K562 (cell line): Measurements from ENCODE around the gene FOXO3. TPM values are rescaled to one million over a fixed set of nuclear protein-coding genes. Genes with fewer than 3 reads are reported as not detected.
A peak's percentile ranks its signal among the peaks of the same experiment; 100 is the strongest.

Experiments
- ATAC-seq: fragments of 200-7000 bp; cut with Tn5 transposase; 3 replicates; pipeline ENCODE4 v1.9.1; 2020; ENCODE audit warnings: moderate library complexity
- BruUV-seq: library from RNA; stranded (reverse); fragments of 400-500 nt; replicated peaks from 2 replicates; lab custom pipeline; 2021; lab: Mats Ljungman, UMichigan
- CTCF ChIA-PET: fragments of 300-600 bp; formaldehyde crosslinking; extraction: SDS; loops from one replicate; lab custom pipeline; 2021; ENCODE audit warnings: low intra/inter-chr PET ratio; lab: Yijun Ruan, JAX
- POLR2A ChIA-PET: fragments of 300-600, 350-650 bp; sonication (Branson Sonifier 250); formaldehyde crosslinking; extraction: SDS; loops from one replicate; lab custom pipeline; 2021; ENCODE audit warnings: antibody characterized with exemption, inconsistent platforms; lab: Yijun Ruan, JAX
- DNase-seq, 4 experiments: peaks; one replicate each; pipeline versions ENCODE4 v3.0.0 to v3.0.0-alpha.2; 2011 to 2018; ENCODE audit warnings: low spot score in 3 of 4, mixed read lengths in 3 of 4; ENCODE audit errors: extremely low read depth in 1 of 4
- FAIRE-seq: peaks from 2 replicates; lab custom pipeline; 2011; peaks lifted over from hg19 to GRCh38; lab: Jason Lieb, UNC
- H2AFZ ChIP-seq: 2 replicates; pipeline ENCODE4 v1.6.0; 2011; ENCODE audit warnings: low read depth, low read length, control low read depth, inconsistent platforms
- H3K27ac ChIP-seq: fragments of 200-600 bp; 3 replicates; pipeline ENCODE4 v1.8.0; 2011; ENCODE audit warnings: low read depth, mild to moderate bottlenecking, control low read depth, inconsistent platforms, low read length, moderate library complexity, mixed read lengths; ENCODE audit errors: extremely low read depth
- H3K27me3 ChIP-seq, 2 experiments: fragments of 300-600 bp in 1 of 2; 2 replicates in 1 of 2; 3 replicates in 1 of 2; pipeline versions ENCODE4 v1.6.0 to v1.8.0; 2011; ENCODE audit warnings: inconsistent platforms in 2 of 2, low read length in 2 of 2, mild to moderate bottlenecking in 1 of 2, mixed read lengths in 1 of 2, moderate library complexity in 1 of 2; ENCODE audit not compliant: control insufficient read depth in 2 of 2, insufficient read depth in 2 of 2
- H3K36me3 ChIP-seq: fragments of 300-600 bp; 3 replicates; pipeline ENCODE4 v1.8.0; 2011; ENCODE audit warnings: mild to moderate bottlenecking, low read length, inconsistent platforms; ENCODE audit not compliant: control insufficient read depth, insufficient read depth
- H3K4me1 ChIP-seq, 2 experiments: fragments of 200-600 bp in 1 of 2; replicated peaks in 1 of 2; 2 replicates in 1 of 2; 3 replicates in 1 of 2; pipeline versions ENCODE4 v1.5.1 to v1.8.0; 2011; ENCODE audit warnings: inconsistent platforms in 2 of 2, low read length in 2 of 2, mild to moderate bottlenecking in 1 of 2, mixed read lengths in 1 of 2, moderate library complexity in 1 of 2; ENCODE audit not compliant: control insufficient read depth in 2 of 2, insufficient read depth in 2 of 2
- H3K4me2 ChIP-seq: 2 replicates; pipeline ENCODE4 v1.6.1; 2011; ENCODE audit warnings: low read length, control low read depth, inconsistent platforms, mixed read lengths; ENCODE audit not compliant: insufficient read depth
- H3K4me3 ChIP-seq: fragments of 200-600 bp; sonication (generic), shearing (Covaris generic); 2 replicates; pipeline ENCODE4 v1.5.1; 2016; ENCODE audit warnings: control low read depth, inconsistent platforms
- H3K79me2 ChIP-seq: fragments of 200-600 bp; 3 replicates; pipeline ENCODE4 v1.8.0; 2011; ENCODE audit warnings: low read length, inconsistent platforms; ENCODE audit not compliant: control insufficient read depth, insufficient read depth
- H3K9ac ChIP-seq, 2 experiments: 2 replicates each; pipeline versions ENCODE4 v1.6.0 to v1.6.1; 2011; ENCODE audit warnings: low read depth in 2 of 2, low read length in 2 of 2, control low read depth in 1 of 2, inconsistent platforms in 1 of 2, mild to moderate bottlenecking in 1 of 2, mixed read lengths in 1 of 2; ENCODE audit not compliant: insufficient read depth in 1 of 2
- H3K9me1 ChIP-seq: one replicate; pipeline ENCODE4 v1.6.0; 2011; ENCODE audit warnings: inconsistent platforms, mild to moderate bottlenecking, low read length, moderate library complexity; ENCODE audit not compliant: control insufficient read depth, insufficient read depth
- H3K9me3 ChIP-seq: replicated peaks from 2 replicates; pipeline ENCODE4 v1.5.1; 2011; ENCODE audit warnings: low read depth, low read length, inconsistent platforms; ENCODE audit not compliant: control insufficient read depth, insufficient read depth
- H4K20me1 ChIP-seq: replicated peaks from 2 replicates; pipeline ENCODE4 v1.6.1; 2011; ENCODE audit warnings: low read length, inconsistent platforms, mixed read lengths; ENCODE audit not compliant: control insufficient read depth, insufficient read depth
- FOXK1 ChIP-seq: sonication (generic); formaldehyde crosslinking; IDR thresholded peaks from 2 replicates; pipeline ENCODE4 v1.8.0; 2022; ENCODE audit warnings: missing genetic modification reagents, mild to moderate bottlenecking, borderline replicate concordance
- KAT2B ChIP-seq: IDR thresholded peaks from one replicate; pipeline ENCODE4 v1.6.1; 2012; ENCODE audit warnings: low read depth, mild to moderate bottlenecking, control low read depth, inconsistent platforms, low read length, moderate library complexity
- SMAD2 ChIP-seq: fragments of 150-350 bp; IDR thresholded peaks from 2 replicates; pipeline ENCODE4 v1.6.1; 2014; ENCODE audit warnings: low read depth, mild to moderate bottlenecking, low read length
- ZFP30 ChIP-seq: fragments of 250-450 bp; sonication (Bioruptor Pico); IDR thresholded peaks from 2 replicates; pipeline ENCODE4 v1.8.0; 2022; ENCODE audit warnings: moderate library complexity, mild to moderate bottlenecking, inconsistent platforms, borderline replicate concordance
- ZFP36 ChIP-seq: fragments of 150-350 bp; IDR thresholded peaks from 2 replicates; pipeline ENCODE4 v1.6.1; 2018; ENCODE audit warnings: low read length, low read depth; ENCODE audit not compliant: partially characterized antibody
- WGBS: fragments of 100-300 bp; shearing (Covaris generic); methylation state at CpG from one replicate; pipeline ENCODE4 v1.1.6; 2016; ENCODE audit warnings: low coverage, mixed read lengths; ENCODE audit not compliant: insufficient coverage; ENCODE audit errors: missing lambda C conversion rate; 5-methylcytosine and 5-hydroxymethylcytosine counted together
- in situ Hi-C: fragments of 300-500 bp; cut with MboI; formaldehyde crosslinking; loops from 4 replicates; pipeline ENCODE4 v1.15.0; 2018; ENCODE audit warnings: inconsistent platforms, mixed read lengths
- intact Hi-C: fragments of 100-400 bp; cut with micrococcal nuclease; formaldehyde crosslinking; loops from 2 replicates; pipeline ENCODE4 v1.14.2; 2022
- polyA plus RNA-seq, 8 experiments: library from polyadenylated mRNA; depleted of rRNA in 4 of 8; stranded (reverse) in 5 of 8; unstranded in 3 of 8; fragments of >200 nt; fragmentation: Nextera tagmentation in 2 of 8; fragmentation: Illumina TruSeq in 1 of 8; extraction: Ambion mirVana in 2 of 8; extraction: Trizol in 1 of 8; gene quantifications; 2 replicates each; pipeline versions ENCODE4 v1.2.1 to v1.2.3, GENCODE V29; 2011 to 2014; ENCODE audit warnings: inconsistent platforms in 1 of 8, missing spikeins in 1 of 8
- total RNA-seq, 7 experiments: library from RNA; depleted of rRNA in 6 of 7; stranded (reverse); fragments of >200 nt in 6 of 7; fragmentation: Illumina TruSeq in 2 of 7; extraction: Trizol in 2 of 7; gene quantifications; 2 replicates each; pipeline versions ENCODE4 v1.2.1 to v1.2.3, GENCODE V29; 2011 to 2021; ENCODE audit warnings: low replicate concordance in 1 of 7
- TF ChIP-seq, protein P1 (sequence below), 2 experiments: fragments of 450-650 bp in 1 of 2; sonication (generic) in 1 of 2; formaldehyde crosslinking in 1 of 2; IDR thresholded peaks in 1 of 2; conservative IDR thresholded peaks in 1 of 2; 2 replicates each; pipeline versions ENCODE4 v1.6.1 to v1.8.1; 2016 to 2023; ENCODE audit warnings: mild to moderate bottlenecking in 2 of 2, moderate library complexity in 2 of 2, inconsistent platforms in 1 of 2, missing genetic modification reagents in 1 of 2

Gene FOXO3
- total and polyA plus RNA-seq, 9 of the 15 experiments (the other 6 are each of a cell fraction or from before 2014, with no cell fraction given): 3.0 to 14.6 (median 6.0) TPM

DNA sequence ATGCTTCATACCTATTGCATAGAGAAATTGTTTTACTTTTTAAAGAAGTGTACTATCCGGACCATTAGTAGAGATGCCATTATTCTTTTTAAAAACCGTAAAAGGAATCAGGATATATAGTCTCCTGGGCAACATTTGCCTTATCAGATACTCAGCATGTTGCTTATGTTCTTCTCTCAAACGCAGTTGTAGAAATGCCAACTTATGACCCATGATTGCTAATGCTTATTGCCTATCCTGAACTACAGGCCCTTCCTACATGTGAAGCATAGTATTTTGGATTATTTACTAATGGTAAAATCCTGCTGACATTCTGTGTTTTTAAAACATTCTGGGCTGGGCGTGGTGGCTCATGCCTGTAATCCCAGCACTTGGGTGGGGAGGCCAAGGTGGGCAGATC, 99.5 kb downstream of the FOXO3 start:
- CTCF ChIA-PET: no interaction called here
- H3K4me1 ChIP-seq: peaks cover 0 to 5% of the 10 kb centered on the region in 2 experiments; a peak in 2 of 5 replicates
- intact Hi-C loops (no loop called here), in situ Hi-C loops (no loop called here)
- H3K27me3 ChIP-seq: no peaks in the 10 kb centered on the region
- H4K20me1 ChIP-seq: no peaks in the 10 kb centered on the region
- no peak overlapping the region for H3K4me2 ChIP-seq
- no peak overlapping the region for H3K4me3 ChIP-seq
- POLR2A ChIA-PET: no interaction called here
- H3K9ac ChIP-seq: no peak overlapping the region
- no peaks in the 10 kb centered on the region for H3K9me3 ChIP-seq
- no peaks in the 10 kb centered on the region for H3K79me2 ChIP-seq
- no TSS peak for BruUV-seq
- H3K36me3 ChIP-seq: 0 out of 3 replicates have a peak, but pooled peaks cover 3% of the 10 kb centered on the region
- no peaks in the 10 kb centered on the region for H3K9me1 ChIP-seq
- DNase-seq (no peak), FAIRE-seq (no peak), ATAC-seq (no peak)
- H2AFZ ChIP-seq: no peak overlapping the region
- H3K27ac ChIP-seq: no peak overlapping the region
- WGBS: 45% methylated on average over 4 of the region's 4 CpGs
- no peak for TF ChIP-seq ZFP30 (CRISPR knock-in tag)

DNA sequence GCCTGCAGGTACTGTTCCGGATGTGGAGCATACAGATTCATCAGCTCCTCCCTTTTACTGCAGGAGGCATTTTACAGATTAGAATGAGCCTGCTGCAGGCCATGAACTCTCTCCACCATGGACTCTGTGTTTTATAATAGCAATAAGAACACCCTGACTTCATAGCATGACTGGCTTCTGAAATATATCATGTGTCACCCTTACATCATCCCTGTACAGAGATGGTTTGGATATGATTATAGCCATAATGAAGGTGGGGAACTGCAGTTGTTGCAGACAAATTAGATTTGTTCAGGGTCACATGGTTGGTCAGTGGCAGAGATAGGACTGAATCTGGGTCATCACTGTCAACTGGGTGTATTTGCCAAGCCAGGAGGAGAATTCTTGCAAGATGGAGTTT, 100.7 kb downstream of the FOXO3 start:
- ChIA-PET POLR2A (no interaction called here), CTCF (no interaction called here)
- Histone ChIP-seq H3K36me3 (0 out of 3 replicates have a peak, but pooled peaks cover 3% of the 10 kb centered on the region), H3K9me3 (no peaks in the 10 kb centered on the region), H3K79me2 (no peaks in the 10 kb centered on the region), H2AFZ (no peak overlapping the region), H3K4me2 (no peak overlapping the region), H3K4me3 (no peak overlapping the region), H3K9me1 (no peaks in the 10 kb centered on the region), H3K27me3 (no peaks in the 10 kb centered on the region), H3K27ac (no peak overlapping the region), H3K4me1 (peaks cover 0 to 5% of the 10 kb centered on the region in 2 experiments; a peak in 2 of 5 replicates), H4K20me1 (no peaks in the 10 kb centered on the region), H3K9ac (no peak overlapping the region)
- peak in 1 of 4 experiments; percentile 21 for DNase-seq
- FAIRE-seq: no peak
- ATAC-seq: peak; percentile 85
- no TSS peak for BruUV-seq
- 26% methylated on average over 1 of the region's 1 CpG for WGBS
- intact Hi-C loops: no loop called here
- in situ Hi-C loops: no loop called here
- TF ChIP-seq SMAD2 (no peak), FOXK1 (CRISPR knock-in tag) (no peak), ZFP36 (no peak), KAT2B (no peak)
- TF ChIP-seq, protein P1, sequence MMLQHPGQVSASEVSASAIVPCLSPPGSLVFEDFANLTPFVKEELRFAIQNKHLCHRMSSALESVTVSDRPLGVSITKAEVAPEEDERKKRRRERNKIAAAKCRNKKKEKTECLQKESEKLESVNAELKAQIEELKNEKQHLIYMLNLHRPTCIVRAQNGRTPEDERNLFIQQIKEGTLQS (IDR thresholded peaks at IDR 0.05): peak; percentile 91
- TF ChIP-seq, protein P1 (CRISPR knock-in tag; conservative IDR thresholded peaks at IDR 0.05): no peak
